ENCODE results near the gene AGAP1. TPM values are rescaled to one million over a fixed set of nuclear protein-coding genes. Genes with fewer than 3 reads are reported as not detected.

AGAP1 gene
- total RNA-seq, 1 donor from 2014 or later, result 21.1 TPM

GRCh38 chr2:235515364-235515742, 21.5 kb downstream of the AGAP1 start:
- DNase-seq (ENCODE audit: extremely low spot score in 2 of 2), result no peak
- H3K27ac ChIP-seq, result no peak overlapping the region
- no peak overlapping the region for H3K4me3 ChIP-seq
- H3K9me3 ChIP-seq, result no peaks in the 10 kb centered on the region
- no peaks in the 10 kb centered on the region for H3K36me3 ChIP-seq
- intact Hi-C loops (cut with DNase I), result no loop called here
- TF ChIP-seq POLR2AphosphoS5 (IDR thresholded peaks at IDR 0.05; ENCODE audit: insufficient read depth in 1 of 2, low read depth in 1 of 2) (no peak), CTCF (IDR thresholded peaks at IDR 0.05) (no peak), POLR2A (IDR thresholded peaks at IDR 0.05) (no peak)
- H3K4me1 ChIP-seq, result peaks cover 23% of the 10 kb centered on the region
- no peaks in the 10 kb centered on the region for H3K27me3 ChIP-seq

- Histone ChIP-seq H3K4me1 (peaks cover 21% of the 10 kb centered on the region), H3K27me3 (no peaks in the 10 kb centered on the region), H3K36me3 (no peaks in the 10 kb centered on the region), H3K4me3 (no peak overlapping the region), H3K9me3 (no peaks in the 10 kb centered on the region), H3K27ac (no peak overlapping the region)
- no peak for DNase-seq (ENCODE audit: extremely low spot score in 2 of 2)
- TF ChIP-seq POLR2A (IDR thresholded peaks at IDR 0.05) (no peak), CTCF (IDR thresholded peaks at IDR 0.05) (no peak), POLR2AphosphoS5 (IDR thresholded peaks at IDR 0.05; ENCODE audit: insufficient read depth in 1 of 2, low read depth in 1 of 2) (no peak)
- intact Hi-C loops (cut with DNase I), result no loop called here
Observed at GRCh38 chr2:235515821-235516220, 22.0 kb downstream of the AGAP1 start.

GRCh38 chr2:235516257-235516656, 22.4 kb downstream of the AGAP1 start:
- TF ChIP-seq POLR2AphosphoS5 (IDR thresholded peaks at IDR 0.05; ENCODE audit: insufficient read depth in 1 of 2, low read depth in 1 of 2), result no peak
- no peak for TF ChIP-seq CTCF (IDR thresholded peaks at IDR 0.05)
- TF ChIP-seq POLR2A (IDR thresholded peaks at IDR 0.05), result no peak
- Histone ChIP-seq H3K4me1 (peaks cover 17% of the 10 kb centered on the region), H3K9me3 (no peaks in the 10 kb centered on the region), H3K27ac (no peak overlapping the region), H3K36me3 (no peaks in the 10 kb centered on the region), H3K4me3 (no peak overlapping the region), H3K27me3 (no peaks in the 10 kb centered on the region)
- intact Hi-C loops (cut with DNase I), result no loop called here
- no peak for DNase-seq (ENCODE audit: extremely low spot score in 2 of 2)

GRCh38 chr2:235518322-235519090, 24.7 kb downstream of the AGAP1 start:
- Histone ChIP-seq H3K27ac (no peak overlapping the region), H3K36me3 (no peaks in the 10 kb centered on the region)
- intact Hi-C loops (cut with DNase I), result no loop called here

GRCh38 chr2:235520787-235521186, 26.9 kb downstream of the AGAP1 start:
- Histone ChIP-seq H3K36me3 (no peaks in the 10 kb centered on the region), H3K4me1 (peaks cover 6% of the 10 kb centered on the region)

More at GRCh38 chr2:235518322-235519090, 24.7 kb downstream of the AGAP1 start:
- H3K4me1 ChIP-seq, result peaks cover 13% of the 10 kb centered on the region
- no peak for DNase-seq (ENCODE audit: extremely low spot score in 2 of 2)
- TF ChIP-seq POLR2A (IDR thresholded peaks at IDR 0.05), result no peak
- H3K4me3 ChIP-seq, result no peak overlapping the region
- H3K27me3 ChIP-seq, result no peaks in the 10 kb centered on the region
- H3K9me3 ChIP-seq, result no peaks in the 10 kb centered on the region

More at GRCh38 chr2:235520787-235521186, 26.9 kb downstream of the AGAP1 start:
- DNase-seq (ENCODE audit: extremely low spot score in 2 of 2), result no peak
- intact Hi-C loops (cut with DNase I), result no loop called here
- no peaks in the 10 kb centered on the region for H3K9me3 ChIP-seq
- H3K27me3 ChIP-seq, result no peaks in the 10 kb centered on the region
- TF ChIP-seq CTCF (IDR thresholded peaks at IDR 0.05) (no peak), POLR2AphosphoS5 (IDR thresholded peaks at IDR 0.05; ENCODE audit: insufficient read depth in 1 of 2, low read depth in 1 of 2) (no peak), POLR2A (IDR thresholded peaks at IDR 0.05) (no peak)
- H3K27ac ChIP-seq, result no peak overlapping the region
- H3K4me3 ChIP-seq, result no peak overlapping the region

All from vagina (tissue), 2 donors.